GM18508 (cell line): ENCODE data around the gene TLE4.

Experiments used
- ATAC-seq: cut with Tn5 transposase; IDR thresholded peaks from one replicate; pipeline ENCODE4 v1.9.1; 2021; ENCODE audit warnings: moderate number of reproducible peaks; ENCODE audit not compliant: insufficient read depth, unreplicated experiment

The TLE4 gene

GRCh38 chr9:79684059-79684458 lies 112.3 kb downstream of the TLE4 start:
- no peak for ATAC-seq

- ATAC-seq = no peak
These were observed 113.2 kb downstream of the TLE4 start for GRCh38 chr9:79684711-79685575.

DNA sequence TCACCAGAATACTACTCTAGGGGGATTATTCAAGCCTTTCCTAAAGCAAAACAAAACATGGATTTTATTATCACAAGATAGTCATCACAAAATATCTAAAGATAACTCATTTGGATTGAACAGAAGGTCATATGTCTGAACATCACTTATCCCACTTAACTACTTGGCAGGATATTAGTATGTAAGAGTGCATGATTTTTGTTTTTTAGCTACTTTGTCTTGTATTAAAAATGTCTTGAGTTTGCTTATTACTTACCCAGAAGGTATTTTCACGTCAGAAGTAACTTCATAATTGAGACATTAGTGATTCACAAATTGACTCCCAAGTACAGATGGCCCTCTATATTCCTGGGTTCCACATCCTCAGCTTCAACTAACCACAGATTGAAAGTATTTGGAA lies 113.8 kb downstream of the TLE4 start:
- no peak for ATAC-seq

DNA sequence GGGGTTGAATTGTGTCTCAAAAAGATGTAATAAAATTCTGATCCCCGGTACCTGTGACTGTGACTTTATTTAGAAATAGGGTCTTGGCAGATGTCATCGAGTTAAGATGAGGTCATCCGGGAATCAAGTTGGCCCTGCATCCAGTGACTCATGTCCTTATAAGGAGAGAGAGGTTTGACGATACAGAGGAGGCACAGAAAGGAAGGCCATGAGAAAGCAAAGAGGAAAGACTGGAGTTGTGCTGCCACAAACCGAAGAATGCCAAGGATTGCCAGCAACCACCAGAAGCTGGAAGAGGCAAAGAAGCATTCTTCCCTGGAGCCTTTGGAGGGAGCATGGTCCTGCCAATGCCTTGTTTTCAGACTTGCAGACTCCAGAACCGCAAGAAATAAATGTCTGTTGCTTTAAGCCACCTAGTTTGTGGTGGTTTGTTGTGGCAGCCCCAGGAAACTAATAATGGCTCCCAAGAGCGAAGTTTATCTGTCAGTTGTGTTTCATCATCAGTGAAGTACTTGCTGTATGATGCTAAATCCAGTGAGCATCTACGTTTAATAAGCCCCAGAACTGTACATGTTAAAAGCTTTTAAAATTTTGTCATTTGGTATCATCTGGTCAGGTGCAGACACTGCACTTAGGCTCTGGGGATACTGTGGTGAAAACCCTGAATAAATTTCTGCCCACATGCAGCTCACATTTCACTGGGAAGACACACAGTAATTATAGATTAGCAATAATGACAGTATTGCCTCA lies 114.8 kb downstream of the TLE4 start:
- no peak for ATAC-seq

GRCh38 chr9:79687131-79687447 lies 115.3 kb downstream of the TLE4 start:
- no peak for ATAC-seq

GRCh38 chr9:79688363-79688762 lies 116.6 kb downstream of the TLE4 start:
- no peak for ATAC-seq

DNA sequence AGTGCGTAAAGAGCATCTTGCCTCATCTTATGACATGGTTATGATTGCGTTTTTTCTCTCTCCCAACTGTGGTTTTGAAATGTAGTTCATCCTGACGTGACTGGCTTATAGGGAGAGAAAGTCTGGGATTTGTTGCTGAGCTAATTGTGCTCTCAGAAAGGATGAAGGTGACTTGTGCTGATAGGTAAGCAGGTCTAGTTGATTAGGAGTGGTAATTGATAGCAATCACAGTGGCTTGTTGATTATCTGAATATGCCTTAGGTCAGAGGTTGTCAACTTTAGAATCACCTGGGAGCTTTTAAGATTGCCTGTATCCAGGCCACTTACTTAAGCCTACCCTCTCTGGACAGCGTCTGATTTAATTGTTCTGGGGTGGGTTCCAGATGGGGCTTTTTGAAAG lies 117.8 kb downstream of the TLE4 start:
- no peak for ATAC-seq

DNA sequence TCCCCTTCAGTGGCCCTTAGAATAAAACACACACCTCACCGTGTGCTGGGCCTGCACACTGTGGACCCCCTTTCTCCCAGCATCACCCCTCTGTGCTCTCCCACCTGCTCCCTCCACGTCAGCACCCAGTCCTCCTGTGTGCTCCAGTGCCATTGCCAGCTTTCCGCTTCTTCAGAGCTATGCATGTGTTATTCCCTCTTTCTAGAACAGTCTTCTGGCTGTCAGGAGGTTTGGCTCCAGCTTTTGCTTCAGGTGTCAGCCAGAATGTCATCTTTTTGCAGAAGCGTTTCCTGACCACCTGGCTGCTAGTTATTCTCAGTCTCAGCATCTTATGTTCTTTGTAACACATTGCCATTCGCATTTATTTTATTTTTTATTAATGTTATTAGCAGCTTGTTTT lies 119.7 kb downstream of the TLE4 start:
- no peak for ATAC-seq

GRCh38 chr9:79692857-79693571 lies 121.2 kb downstream of the TLE4 start:
- no peak for ATAC-seq

GRCh38 chr9:79693750-79694149 lies 122.0 kb downstream of the TLE4 start:
- no peak for ATAC-seq

DNA sequence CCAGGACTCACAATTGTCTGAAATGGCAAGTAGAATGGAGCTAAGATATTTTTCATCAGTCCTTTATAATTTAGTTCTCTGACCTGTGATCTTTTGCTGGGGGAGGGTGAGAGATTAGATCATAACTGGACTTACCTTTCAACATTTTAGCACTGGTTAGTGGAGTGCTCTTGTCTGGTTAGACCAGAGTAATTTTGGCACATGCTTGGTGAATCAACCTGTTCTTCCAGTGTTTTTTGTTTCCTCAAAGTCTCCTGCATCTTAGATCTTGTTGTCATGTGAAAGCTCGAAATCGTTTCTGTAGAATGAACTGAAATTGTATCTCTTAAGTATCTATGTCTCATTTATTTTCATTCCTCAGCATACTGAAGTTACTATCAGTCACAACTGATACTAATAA lies 122.4 kb downstream of the TLE4 start:
- no peak for ATAC-seq

- no peak for ATAC-seq
These were observed 123.1 kb downstream of the TLE4 start for GRCh38 chr9:79694676-79695400.

DNA sequence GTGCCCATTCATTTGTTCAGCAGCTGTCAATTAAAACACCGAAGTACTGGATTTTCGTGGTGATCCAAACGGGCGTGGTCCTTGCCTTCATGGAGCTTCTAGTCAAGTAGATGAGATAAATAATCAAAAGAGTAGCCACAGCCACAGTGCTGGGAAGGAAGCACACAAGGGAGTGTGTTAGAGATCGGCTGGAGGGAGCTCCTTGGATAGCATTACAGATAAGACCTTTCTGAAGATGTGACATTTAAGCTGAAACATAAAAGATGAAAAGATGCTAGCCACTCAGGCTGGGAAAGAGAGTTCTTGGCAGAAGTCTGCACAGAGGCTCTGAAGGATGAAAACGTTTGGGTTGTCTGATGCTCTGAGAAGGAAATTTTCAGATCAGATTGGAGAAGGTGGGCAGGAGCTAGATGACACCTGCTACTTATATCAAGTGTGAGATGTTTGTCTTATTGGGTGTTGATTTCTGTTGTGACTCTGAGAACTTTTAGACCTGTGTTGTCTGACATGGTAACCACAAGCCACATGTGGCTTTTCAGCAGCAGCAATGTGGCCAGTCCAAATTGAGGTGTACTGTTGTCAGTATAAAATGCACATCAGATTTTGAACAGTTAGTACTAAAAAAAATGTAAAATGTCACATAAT lies 123.9 kb downstream of the TLE4 start:
- no peak for ATAC-seq

DNA sequence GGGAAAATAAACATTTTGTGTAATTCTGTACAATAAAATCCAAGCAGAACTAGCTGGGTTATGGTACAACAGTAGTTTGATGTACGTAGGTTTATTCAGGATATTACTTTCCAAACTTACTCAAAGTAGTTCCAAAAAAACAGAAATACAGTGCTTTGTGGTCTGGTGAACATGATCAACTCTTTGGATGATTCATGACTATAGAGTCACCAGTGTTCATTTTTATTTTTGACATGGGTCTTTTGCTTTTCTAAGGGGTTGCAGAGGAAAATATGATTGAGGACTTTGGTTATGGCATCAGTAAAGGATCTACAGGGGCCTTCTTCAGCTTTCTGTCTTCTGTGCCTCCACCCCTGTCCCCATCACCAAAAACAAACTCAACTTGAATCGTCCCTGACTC lies 127.2 kb downstream of the TLE4 start:
- ATAC-seq = no peak

GRCh38 chr9:79699479-79699878 lies 127.7 kb downstream of the TLE4 start:
- ATAC-seq = no peak

GRCh38 chr9:79700607-79701360 lies 129.0 kb downstream of the TLE4 start:
- no peak for ATAC-seq

DNA sequence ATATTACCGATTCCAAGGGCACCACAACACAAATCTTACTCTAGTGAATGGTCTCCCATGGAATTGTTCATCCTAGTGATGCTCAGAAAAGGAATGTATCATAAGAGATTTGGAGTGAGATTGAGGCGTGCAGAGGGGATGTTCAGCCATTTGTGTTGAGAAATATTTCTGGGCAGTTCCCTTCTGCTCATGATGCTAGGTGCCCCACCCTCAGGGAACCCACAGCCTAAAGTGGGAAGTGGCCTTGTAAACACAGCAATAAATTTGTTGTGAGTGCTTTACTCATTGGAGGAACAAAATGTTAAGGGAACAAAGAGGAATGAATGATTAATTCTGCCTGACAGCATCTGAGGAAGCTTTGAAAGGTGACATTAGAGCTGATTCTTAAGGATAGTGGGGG lies 129.9 kb downstream of the TLE4 start:
- ATAC-seq = no peak

- ATAC-seq = no peak
These were observed 133.9 kb downstream of the TLE4 start for GRCh38 chr9:79705704-79706103.

DNA sequence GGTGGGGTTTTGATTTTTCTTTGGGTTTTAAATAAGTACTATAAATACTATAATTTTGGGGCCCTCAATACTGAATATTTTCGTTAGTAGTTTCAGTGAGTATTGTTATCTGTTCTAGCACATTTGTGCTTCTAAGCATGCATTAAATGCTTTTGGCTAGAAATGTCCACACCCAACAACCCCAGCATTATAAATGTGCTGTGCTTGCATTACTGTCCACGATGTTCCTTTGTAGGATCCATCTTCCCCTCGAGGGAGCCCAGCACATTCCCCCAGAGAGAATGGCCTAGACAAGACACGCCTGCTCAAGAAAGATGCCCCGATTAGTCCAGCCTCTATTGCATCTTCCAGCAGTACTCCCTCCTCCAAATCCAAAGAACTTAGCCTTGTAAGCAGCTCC lies 134.7 kb downstream of the TLE4 start:
- no peak for ATAC-seq
